ENCODE results near the gene ANKRD6. TPM values are rescaled to one million over a fixed set of nuclear protein-coding genes. Genes with fewer than 3 reads are reported as not detected.

Gene ANKRD6
- polyA plus RNA-seq, 1 of the 3 experiments (the other 2 are of a cell fraction), result 2.6 TPM

GRCh38 chr6:89501222-89501621 lies 68.3 kb downstream of the ANKRD6 start:
- ChIA-PET POLR2A (no interaction called here), CTCF (no interaction called here)
- DNase-seq, result no peak

More at GRCh38 chr6:89501222-89501621, 68.3 kb downstream of the ANKRD6 start:
- H3K9ac ChIP-seq, result no peak overlapping the region
- TF ChIP-seq MAX (IDR thresholded peaks at IDR 0.05; ENCODE audit: low read depth), result no peak
- no peak for TF ChIP-seq ZBTB33 (IDR thresholded peaks at IDR 0.05; ENCODE audit: borderline replicate concordance, low read depth)
- TF ChIP-seq FOXM1 (IDR thresholded peaks at IDR 0.05; ENCODE audit: low read depth), result no peak
- no peak for TF ChIP-seq TAF1 (IDR thresholded peaks at IDR 0.05; ENCODE audit: borderline replicate concordance, low read depth, low read length)
- no peak for TF ChIP-seq POLR2AphosphoS5 (IDR thresholded peaks at IDR 0.05; ENCODE audit: low read depth, low read length)
- TF ChIP-seq JUND (IDR thresholded peaks at IDR 0.05), result no peak
- no peak for TF ChIP-seq USF2 (IDR thresholded peaks at IDR 0.05; ENCODE audit: borderline replicate concordance, low read depth, low read length)
- no peak for TF ChIP-seq FOXJ3 (CRISPR knock-in tag; IDR thresholded peaks at IDR 0.05)
- no peak for TF ChIP-seq FOSL2 (IDR thresholded peaks at IDR 0.05; ENCODE audit: borderline replicate concordance, low read depth)
- no peak for TF ChIP-seq SMC3 (IDR thresholded peaks at IDR 0.05; ENCODE audit: low read depth, low read length)
- TF ChIP-seq RFX5 (IDR thresholded peaks at IDR 0.05; ENCODE audit: low read length), result no peak
- TF ChIP-seq TCF12 (IDR thresholded peaks at IDR 0.05), result no peak
- TF ChIP-seq EP300 (IDR thresholded peaks at IDR 0.05; ENCODE audit: borderline replicate concordance in 1 of 2, low read depth in 1 of 2, low read length in 1 of 2), result no peak
- no peak for TF ChIP-seq NFIC (IDR thresholded peaks at IDR 0.05; ENCODE audit: borderline replicate concordance)
- no peak for TF ChIP-seq SIN3A (IDR thresholded peaks at IDR 0.05; ENCODE audit: borderline replicate concordance, low read depth, low read length)
- TF ChIP-seq TEAD4 (IDR thresholded peaks at IDR 0.05; ENCODE audit: borderline replicate concordance, insufficient read depth), result no peak
- TF ChIP-seq PBX3 (IDR thresholded peaks at IDR 0.05), result no peak
- TF ChIP-seq CHD2 (IDR thresholded peaks at IDR 0.05; ENCODE audit: low read length, partially characterized antibody), result no peak
- no peaks in the 10 kb centered on the region for H3K9me2 ChIP-seq
- H3K4me3 ChIP-seq (ENCODE audit: low read depth in 2 of 2, low read length in 1 of 2), result no peak overlapping the region
- no peak overlapping the region for H2AFZ ChIP-seq (ENCODE audit: low read depth)
- no peaks in the 10 kb centered on the region for H4K20me1 ChIP-seq (ENCODE audit: insufficient read depth)
- no peaks in the 10 kb centered on the region for H3K79me2 ChIP-seq (ENCODE audit: insufficient read depth)
- WGBS (ENCODE audit: low lambda C conversion rate), result 39% methylated on average over 3 of the region's 3 CpGs
- H3K9me3 ChIP-seq, result no peaks in the 10 kb centered on the region
- H3K27me3 ChIP-seq (ENCODE audit: insufficient read depth), result no peaks in the 10 kb centered on the region
- no peak overlapping the region for H3K4me2 ChIP-seq
- no peak overlapping the region for H3K27ac ChIP-seq (ENCODE audit: low read depth in 2 of 2, low read length in 1 of 2)
- peaks cover 0 to under 1% of the 10 kb centered on the region in 2 experiments; a peak in 1 of 4 replicates for H3K4me1 ChIP-seq (ENCODE audit: control insufficient read depth in 1 of 2, insufficient read depth in 2 of 2, low read depth in 1 of 2, low read length in 1 of 2)
- no peaks in the 10 kb centered on the region for H3F3A ChIP-seq (replicated peaks; ENCODE audit: insufficient read depth)
- no peaks in the 10 kb centered on the region for H3K36me3 ChIP-seq (replicated peaks in 1 of 2; ENCODE audit: control insufficient read depth in 1 of 2, insufficient read depth in 2 of 2, low read length in 1 of 2)
